ENCODE measurements around the gene ATRN. TPM values are rescaled to one million over a fixed set of nuclear protein-coding genes. Genes with fewer than 3 reads are reported as not detected.
"Not testable (repeated sequence)": the region's sequence is repeated elsewhere in the genome, so short reads cannot be mapped to it uniquely, and the experiment has no call there.

The ATRN gene
- total and polyA plus RNA-seq, 2 donors (not counting 1 experiment from before 2014, with no cell fraction given) = 5.8 to 19.5 TPM

- peaks cover 41% of the 10 kb centered on the region for H3K79me2 ChIP-seq (ENCODE audit: control insufficient read depth, insufficient read depth, low read length)
- no peak overlapping the region for H3K9ac ChIP-seq (ENCODE audit: low read length)
- Mint-ChIP-seq H3K27ac (no peak overlapping the region), H3K4me3 (no peak overlapping the region), H3K4me1 (peaks cover 40% of the 10 kb centered on the region), H3K9me3 (ENCODE audit: insufficient read depth) (no peaks in the 10 kb centered on the region), H3K27me3 (no peaks in the 10 kb centered on the region)
- H3K36me3 ChIP-seq (replicated peaks in 1 of 2; ENCODE audit: control extremely low read depth in 1 of 2, control insufficient read depth in 1 of 2, extremely low read depth in 1 of 2, insufficient read depth in 2 of 2, low read length in 1 of 2) = no peaks in the 10 kb centered on the region
- no peak overlapping the region for H3K4me2 ChIP-seq (replicated peaks; ENCODE audit: low read depth, low read length, poor library complexity, severe bottlenecking)
- H3K4me1 ChIP-seq (ENCODE audit: control insufficient read depth in 2 of 2, insufficient read depth in 2 of 2, low read length in 2 of 2) = peaks cover 25 to 35% of the 10 kb centered on the region in 2 donors
- H3K9me3 ChIP-seq (ENCODE audit: control extremely low read depth in 1 of 3, control insufficient read depth in 2 of 3, insufficient read depth in 1 of 3, low read length in 2 of 3) = no peaks in the 10 kb centered on the region
- peaks cover 19% of the 10 kb centered on the region for H4K20me1 ChIP-seq (ENCODE audit: control insufficient read depth, insufficient read depth, low read length, poor library complexity, severe bottlenecking)
- H2AFZ ChIP-seq (ENCODE audit: insufficient read depth, low read depth, low read length, poor library complexity, severe bottlenecking) = no peak overlapping the region
- intact Hi-C loops (cut with micrococcal nuclease) = loop anchor here (5.0 to 10.0 kb wide), 3 partner anchors 257 to 1653 kb away; partner anchors contain the start of genes CDS2, GNRH2 and MRPS26
- no peaks in the 10 kb centered on the region for H3K27me3 ChIP-seq (replicated peaks in 1 of 4; ENCODE audit: control extremely low read depth in 1 of 4, control insufficient read depth in 3 of 4, insufficient read depth in 4 of 4, low read length in 3 of 4)
- ChIA-PET POLR2A (interaction anchor here (0.6 kb wide), 1 partner anchor 20 kb away, joined by 12 read pairs; no protein-coding TSS in a partner anchor), CTCF (no interaction called here)
- no peak overlapping the region for H3K27ac ChIP-seq (ENCODE audit: low read length in 2 of 2)
- H3K4me3 ChIP-seq (ENCODE audit: control extremely low read depth in 1 of 5, extremely low read depth in 1 of 5, insufficient read depth in 1 of 5, low read depth in 2 of 5, low read length in 4 of 5) = no peak overlapping the region
- TF ChIP-seq EZH2 (IDR thresholded peaks at IDR 0.05; ENCODE audit: borderline replicate concordance, insufficient read depth, low read depth, low read length, poor library complexity, severe bottlenecking) (no peak), CTCF (IDR thresholded peaks at IDR 0.05) (no peak)
- no peak for ATAC-seq (ENCODE audit: low read depth)
- 100% methylated on average over 1 of the region's 1 CpG for WGBS (ENCODE audit: insufficient coverage)
- no peak for DNase-seq
Observed at GRCh38 chr20:3473944-3474343, 3.1 kb downstream of the ATRN start.

GRCh38 chr20:3477003-3477860, 6.4 kb downstream of the ATRN start:
- not testable (repeated sequence) for H3K4me3 Mint-ChIP-seq
- no CpG with 5 or more reads among the region's 1 CpG for WGBS (ENCODE audit: insufficient coverage)

More at GRCh38 chr20:3477003-3477860, 6.4 kb downstream of the ATRN start:
- H3K4me1 Mint-ChIP-seq = peaks cover 32% of the 10 kb centered on the region
- H3K79me2 ChIP-seq (ENCODE audit: control insufficient read depth, insufficient read depth, low read length) = peaks cover 33% of the 10 kb centered on the region
- POLR2A ChIA-PET; H3K36me3 ChIP-seq (replicated peaks in 1 of 2; ENCODE audit: control extremely low read depth in 1 of 2, control insufficient read depth in 1 of 2, extremely low read depth in 1 of 2, insufficient read depth in 2 of 2, low read length in 1 of 2); H3K4me3 ChIP-seq (ENCODE audit: control extremely low read depth in 1 of 5, extremely low read depth in 1 of 5, insufficient read depth in 1 of 5, low read depth in 2 of 5, low read length in 4 of 5); H3K9me3 Mint-ChIP-seq (ENCODE audit: insufficient read depth); DNase-seq; H3K27ac ChIP-seq (ENCODE audit: low read length in 2 of 2); H3K27ac Mint-ChIP-seq; H3K27me3 Mint-ChIP-seq; H3K4me2 ChIP-seq (replicated peaks; ENCODE audit: low read depth, low read length, poor library complexity, severe bottlenecking); H2AFZ ChIP-seq (ENCODE audit: insufficient read depth, low read depth, low read length, poor library complexity, severe bottlenecking); H3K27me3 ChIP-seq (replicated peaks in 1 of 4; ENCODE audit: control extremely low read depth in 1 of 4, control insufficient read depth in 3 of 4, insufficient read depth in 4 of 4, low read length in 3 of 4); CTCF ChIA-PET; ATAC-seq (ENCODE audit: low read depth); H3K9me3 ChIP-seq (ENCODE audit: control extremely low read depth in 1 of 3, control insufficient read depth in 2 of 3, insufficient read depth in 1 of 3, low read length in 2 of 3); H3K9ac ChIP-seq (ENCODE audit: low read length): not testable (repeated sequence)
- H3K4me1 ChIP-seq (ENCODE audit: control insufficient read depth in 2 of 2, insufficient read depth in 2 of 2, low read length in 2 of 2) = peaks cover 14 to 19% of the 10 kb centered on the region in 2 donors
- peaks cover 26% of the 10 kb centered on the region for H4K20me1 ChIP-seq (ENCODE audit: control insufficient read depth, insufficient read depth, low read length, poor library complexity, severe bottlenecking)
- intact Hi-C loops (cut with micrococcal nuclease) = loop anchor here (10.0 kb wide), 1 partner anchor 432 kb away; the partner anchor contains the start of genes GNRH2 and MRPS26

All from B cell (primary cell).